ENCODE data around the gene ACSS3.

Gene ACSS3

DNA sequence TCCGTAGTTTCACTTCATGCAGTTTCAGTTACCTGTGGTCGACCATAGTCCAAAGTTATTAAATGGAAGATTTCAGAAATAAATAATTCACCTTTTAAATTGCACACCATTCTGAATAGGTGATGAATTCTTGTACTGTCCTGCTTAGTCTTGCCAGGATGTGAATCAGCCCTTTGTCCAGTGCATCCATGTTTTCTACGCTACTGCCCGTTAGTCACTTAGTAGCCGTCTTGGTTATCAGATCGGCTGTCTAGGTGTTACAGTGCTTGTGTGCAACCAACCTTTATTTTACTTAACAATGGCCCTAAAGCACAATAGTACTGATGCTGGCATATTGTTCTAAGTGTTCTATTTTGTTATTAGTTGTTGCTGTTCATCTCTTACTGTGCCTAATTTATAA, 146.7 kb downstream of the ACSS3 start:
- H3K4me3 ChIP-seq (ENCODE audit: severe bottlenecking), result no peak overlapping the region
- ATAC-seq (ENCODE audit: low read depth) (peak; percentile 74; the same call in 2 of the 3 replicates), DNase-seq (ENCODE audit: low spot score) (no peak)
- H3K9me3 ChIP-seq (ENCODE audit: severe bottlenecking), result no peaks in the 10 kb centered on the region
- H3K4me1 ChIP-seq (ENCODE audit: insufficient read depth, poor library complexity, severe bottlenecking), result no peaks in the 10 kb centered on the region
- no peaks in the 10 kb centered on the region for H3K27me3 ChIP-seq (ENCODE audit: insufficient read depth, poor library complexity, severe bottlenecking)
- no peak overlapping the region for H3K27ac ChIP-seq (ENCODE audit: poor library complexity, severe bottlenecking)
- H3K36me3 ChIP-seq (ENCODE audit: low read depth), result no peaks in the 10 kb centered on the region
- TF ChIP-seq, protein P1, sequence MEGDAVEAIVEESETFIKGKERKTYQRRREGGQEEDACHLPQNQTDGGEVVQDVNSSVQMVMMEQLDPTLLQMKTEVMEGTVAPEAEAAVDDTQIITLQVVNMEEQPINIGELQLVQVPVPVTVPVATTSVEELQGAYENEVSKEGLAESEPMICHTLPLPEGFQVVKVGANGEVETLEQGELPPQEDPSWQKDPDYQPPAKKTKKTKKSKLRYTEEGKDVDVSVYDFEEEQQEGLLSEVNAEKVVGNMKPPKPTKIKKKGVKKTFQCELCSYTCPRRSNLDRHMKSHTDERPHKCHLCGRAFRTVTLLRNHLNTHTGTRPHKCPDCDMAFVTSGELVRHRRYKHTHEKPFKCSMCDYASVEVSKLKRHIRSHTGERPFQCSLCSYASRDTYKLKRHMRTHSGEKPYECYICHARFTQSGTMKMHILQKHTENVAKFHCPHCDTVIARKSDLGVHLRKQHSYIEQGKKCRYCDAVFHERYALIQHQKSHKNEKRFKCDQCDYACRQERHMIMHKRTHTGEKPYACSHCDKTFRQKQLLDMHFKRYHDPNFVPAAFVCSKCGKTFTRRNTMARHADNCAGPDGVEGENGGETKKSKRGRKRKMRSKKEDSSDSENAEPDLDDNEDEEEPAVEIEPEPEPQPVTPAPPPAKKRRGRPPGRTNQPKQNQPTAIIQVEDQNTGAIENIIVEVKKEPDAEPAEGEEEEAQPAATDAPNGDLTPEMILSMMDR (IDR thresholded peaks at IDR 0.05; ENCODE audit: poor library complexity, severe bottlenecking), result no peak

DNA sequence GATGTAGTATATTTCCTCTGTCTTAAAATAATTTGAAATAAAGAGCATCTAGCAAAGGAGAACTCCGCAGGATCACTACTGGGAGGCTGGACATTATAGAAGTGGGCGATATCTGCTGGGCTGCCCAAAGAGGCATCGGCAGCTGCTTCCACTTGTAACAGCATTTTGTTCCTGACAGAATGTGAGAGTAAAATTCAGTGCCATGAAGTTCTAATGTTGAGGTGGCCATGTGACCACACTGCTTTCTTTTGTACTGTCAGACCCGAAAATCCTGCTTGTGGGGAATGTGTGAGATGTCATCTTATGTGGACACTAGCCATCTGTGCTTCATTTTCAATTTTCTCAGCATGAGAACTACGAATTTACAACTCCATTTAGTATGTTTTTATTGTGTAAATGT, 151.9 kb downstream of the ACSS3 start:
- DNase-seq (ENCODE audit: low spot score) (no peak), ATAC-seq (ENCODE audit: low read depth) (no peak)
- Histone ChIP-seq H3K9me3 (ENCODE audit: severe bottlenecking) (no peaks in the 10 kb centered on the region), H3K4me3 (ENCODE audit: severe bottlenecking) (no peak overlapping the region), H3K27ac (ENCODE audit: poor library complexity, severe bottlenecking) (no peak overlapping the region), H3K27me3 (ENCODE audit: insufficient read depth, poor library complexity, severe bottlenecking) (no peaks in the 10 kb centered on the region), H3K4me1 (ENCODE audit: insufficient read depth, poor library complexity, severe bottlenecking) (no peaks in the 10 kb centered on the region), H3K36me3 (ENCODE audit: low read depth) (no peaks in the 10 kb centered on the region)
- TF ChIP-seq, protein P1 (IDR thresholded peaks at IDR 0.05; ENCODE audit: poor library complexity, severe bottlenecking), result no peak

DNA sequence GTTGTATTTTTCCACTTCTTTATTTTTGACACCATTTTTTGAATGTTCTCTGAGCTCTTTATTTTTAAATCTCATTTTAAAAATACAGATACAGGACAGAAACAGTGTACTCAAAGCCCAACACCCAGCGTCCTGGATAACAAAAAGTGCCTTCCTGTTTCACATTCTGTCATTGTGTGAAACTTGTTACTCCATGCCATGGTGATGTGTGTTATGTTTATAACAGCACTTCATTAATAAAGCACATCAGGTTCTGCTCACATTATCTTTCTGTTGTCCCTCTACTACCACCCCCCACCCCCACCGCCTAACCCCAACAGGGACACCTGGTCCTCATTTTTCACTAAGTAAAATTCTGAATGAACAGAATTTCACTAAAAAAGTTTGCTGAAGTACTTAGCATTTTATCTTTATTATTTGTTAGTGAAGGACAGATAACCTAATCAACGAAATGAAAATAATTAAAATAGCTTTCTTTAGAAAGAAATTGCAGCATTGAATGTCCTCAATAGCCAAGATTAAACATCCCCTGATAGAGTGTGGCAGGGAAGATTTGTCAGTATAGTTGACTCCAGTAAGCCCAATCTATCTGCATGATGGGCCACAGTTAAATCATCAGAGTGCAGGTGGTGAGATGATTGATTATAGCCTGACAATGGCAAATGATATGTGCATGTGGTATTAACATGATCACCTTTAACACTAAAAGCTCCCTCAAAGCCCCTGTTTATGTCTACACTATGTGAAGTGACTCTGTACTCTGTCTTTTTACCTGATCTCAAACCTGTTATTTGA, 153.9 kb downstream of the ACSS3 start:
- no peak overlapping the region for H3K4me3 ChIP-seq (ENCODE audit: severe bottlenecking)
- H3K4me1 ChIP-seq (ENCODE audit: insufficient read depth, poor library complexity, severe bottlenecking), result no peaks in the 10 kb centered on the region
- no peak overlapping the region for H3K27ac ChIP-seq (ENCODE audit: poor library complexity, severe bottlenecking)
- no peaks in the 10 kb centered on the region for H3K9me3 ChIP-seq (ENCODE audit: severe bottlenecking)
- DNase-seq (ENCODE audit: low spot score) (no peak), ATAC-seq (ENCODE audit: low read depth) (no peak)
- H3K27me3 ChIP-seq (ENCODE audit: insufficient read depth, poor library complexity, severe bottlenecking), result no peaks in the 10 kb centered on the region
- TF ChIP-seq, protein P1 (IDR thresholded peaks at IDR 0.05; ENCODE audit: poor library complexity, severe bottlenecking), result no peak
- H3K36me3 ChIP-seq (ENCODE audit: low read depth), result no peaks in the 10 kb centered on the region

DNA sequence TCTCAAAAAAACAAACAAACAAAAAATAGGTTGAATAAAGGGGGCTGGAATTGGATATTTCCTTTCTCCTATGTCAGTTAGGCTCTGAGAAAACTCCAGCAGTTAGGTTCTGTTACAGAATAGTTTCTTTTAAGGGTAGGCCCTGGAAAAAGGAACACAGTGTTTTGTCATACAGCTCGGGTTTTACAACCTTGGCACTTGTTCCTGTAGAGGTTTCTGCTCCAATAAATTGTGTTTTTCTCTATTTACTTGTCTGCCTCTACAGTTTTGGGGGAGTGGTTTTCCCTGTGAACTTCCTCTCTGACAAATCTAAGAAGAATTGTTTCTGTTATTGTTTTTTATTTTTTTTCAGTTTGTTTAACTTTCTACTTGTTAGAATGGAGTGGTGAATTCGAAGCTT, 167.6 kb downstream of the ACSS3 start:
- Histone ChIP-seq H3K4me3 (ENCODE audit: severe bottlenecking) (no peak overlapping the region), H3K9me3 (ENCODE audit: severe bottlenecking) (no peaks in the 10 kb centered on the region), H3K4me1 (ENCODE audit: insufficient read depth, poor library complexity, severe bottlenecking) (no peaks in the 10 kb centered on the region), H3K27me3 (ENCODE audit: insufficient read depth, poor library complexity, severe bottlenecking) (peaks cover 4% of the 10 kb centered on the region), H3K27ac (ENCODE audit: poor library complexity, severe bottlenecking) (no peak overlapping the region), H3K36me3 (ENCODE audit: low read depth) (no peaks in the 10 kb centered on the region)
- TF ChIP-seq, protein P1 (IDR thresholded peaks at IDR 0.05; ENCODE audit: poor library complexity, severe bottlenecking), result no peak
- DNase-seq (ENCODE audit: low spot score) (no peak), ATAC-seq (ENCODE audit: low read depth) (no peak)

DNA sequence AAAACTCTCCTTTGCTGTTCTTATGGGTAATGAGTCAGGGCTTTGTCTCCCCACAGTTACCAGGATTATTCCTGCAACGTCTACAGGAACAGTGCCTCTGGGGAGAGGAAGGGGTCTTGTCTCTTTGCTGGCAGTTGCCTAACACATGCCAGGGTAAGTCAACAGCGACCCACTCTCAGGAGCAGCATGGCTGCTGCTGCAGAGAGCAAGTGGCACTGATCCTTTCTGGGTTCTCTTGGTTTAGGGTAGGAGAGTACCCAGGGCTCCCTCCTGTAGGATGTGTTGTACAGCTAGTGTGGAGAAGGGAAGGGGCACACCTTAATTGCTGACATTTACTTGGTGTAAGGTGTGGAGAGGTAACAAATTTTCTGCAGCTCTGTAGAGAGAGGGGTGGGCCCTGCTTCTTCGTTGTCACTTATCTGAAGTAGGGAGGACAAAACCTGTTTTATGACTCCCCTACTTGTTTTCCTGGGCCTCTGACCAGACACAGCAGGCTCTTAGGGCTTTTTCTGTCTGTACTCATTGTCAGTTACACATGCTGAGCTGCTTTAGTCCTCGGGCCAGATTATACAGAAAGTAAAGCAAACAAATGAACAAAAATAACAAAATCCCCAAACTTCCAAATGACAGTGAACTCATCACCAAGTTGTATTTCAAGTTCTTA, 168.2 kb downstream of the ACSS3 start:
- Histone ChIP-seq H3K4me1 (ENCODE audit: insufficient read depth, poor library complexity, severe bottlenecking) (no peaks in the 10 kb centered on the region), H3K4me3 (ENCODE audit: severe bottlenecking) (no peak overlapping the region), H3K27me3 (ENCODE audit: insufficient read depth, poor library complexity, severe bottlenecking) (peaks cover 4% of the 10 kb centered on the region), H3K36me3 (ENCODE audit: low read depth) (no peaks in the 10 kb centered on the region), H3K9me3 (ENCODE audit: severe bottlenecking) (no peaks in the 10 kb centered on the region), H3K27ac (ENCODE audit: poor library complexity, severe bottlenecking) (no peak overlapping the region)
- no peak for DNase-seq (ENCODE audit: low spot score)
- TF ChIP-seq, protein P1 (IDR thresholded peaks at IDR 0.05; ENCODE audit: poor library complexity, severe bottlenecking), result no peak
- ATAC-seq (ENCODE audit: low read depth), result peak; percentile 21; the same call in 1 of the 3 replicates

All from RWPE2 (cell line).